ENCODE results near the gene ZNF483.

DNA sequence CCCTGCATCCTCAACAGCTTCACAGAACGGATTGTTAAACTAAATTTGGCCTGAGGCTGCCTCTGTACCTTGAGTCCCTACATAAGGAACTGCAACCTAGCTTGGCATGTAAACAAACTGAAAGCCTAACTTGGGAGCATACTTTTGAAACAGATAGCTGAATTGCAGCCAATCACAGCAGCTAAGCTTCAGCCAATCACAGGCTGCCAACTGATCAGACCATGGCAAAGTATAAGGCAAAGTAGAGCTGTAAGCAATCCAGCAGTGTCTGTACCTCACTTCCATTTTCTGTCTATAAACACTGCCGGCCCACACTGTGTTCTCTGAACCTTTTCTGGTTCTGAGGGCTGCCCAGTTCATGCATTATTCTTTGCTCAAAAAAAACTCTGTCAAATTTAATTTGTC lies 8.9 kb upstream of the ZNF483 start:
- TF ChIP-seq, protein P1, sequence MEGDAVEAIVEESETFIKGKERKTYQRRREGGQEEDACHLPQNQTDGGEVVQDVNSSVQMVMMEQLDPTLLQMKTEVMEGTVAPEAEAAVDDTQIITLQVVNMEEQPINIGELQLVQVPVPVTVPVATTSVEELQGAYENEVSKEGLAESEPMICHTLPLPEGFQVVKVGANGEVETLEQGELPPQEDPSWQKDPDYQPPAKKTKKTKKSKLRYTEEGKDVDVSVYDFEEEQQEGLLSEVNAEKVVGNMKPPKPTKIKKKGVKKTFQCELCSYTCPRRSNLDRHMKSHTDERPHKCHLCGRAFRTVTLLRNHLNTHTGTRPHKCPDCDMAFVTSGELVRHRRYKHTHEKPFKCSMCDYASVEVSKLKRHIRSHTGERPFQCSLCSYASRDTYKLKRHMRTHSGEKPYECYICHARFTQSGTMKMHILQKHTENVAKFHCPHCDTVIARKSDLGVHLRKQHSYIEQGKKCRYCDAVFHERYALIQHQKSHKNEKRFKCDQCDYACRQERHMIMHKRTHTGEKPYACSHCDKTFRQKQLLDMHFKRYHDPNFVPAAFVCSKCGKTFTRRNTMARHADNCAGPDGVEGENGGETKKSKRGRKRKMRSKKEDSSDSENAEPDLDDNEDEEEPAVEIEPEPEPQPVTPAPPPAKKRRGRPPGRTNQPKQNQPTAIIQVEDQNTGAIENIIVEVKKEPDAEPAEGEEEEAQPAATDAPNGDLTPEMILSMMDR (IDR thresholded peaks at IDR 0.05): no peak
- no peak for TF ChIP-seq POLR2A (IDR thresholded peaks at IDR 0.05)

All from body of pancreas (tissue), 4 donors.